PC-9 (cell line): ENCODE measurements around the gene PI3.

ENCODE experiments used
- CTCF ChIP-seq: fragments of 200-600 bp; sonication (generic); conservative IDR thresholded peaks from 2 replicates; pipeline ENCODE4 v1.6.1; 2017; ENCODE audit warnings: mixed run types, antibody characterized with exemption, mild to moderate bottlenecking, moderate library complexity
- EZH2 ChIP-seq: fragments of 200-600 bp; sonication (generic); IDR thresholded peaks from 2 replicates; pipeline ENCODE4 v1.8.0; 2017; ENCODE audit warnings: antibody characterized with exemption, low read depth

GRCh38 chr20:45136911-45137310, 37.8 kb upstream of the PI3 start:
- no peak for TF ChIP-seq EZH2
- no peak for TF ChIP-seq CTCF
